Ectodermal cell (in vitro differentiated cells): ENCODE measurements around the gene RBFOX1.

Source experiments
- H3K27ac ChIP-seq: 2 replicates; pipeline ENCODE4 v1.7.0; 2013; ENCODE audit warnings: mild to moderate bottlenecking, low read depth, low read length; ENCODE audit not compliant: insufficient read depth, poor library complexity, severe bottlenecking
- H3K27me3 ChIP-seq: 2 replicates; pipeline ENCODE4 v1.7.0; 2013; ENCODE audit warnings: mild to moderate bottlenecking, low read length; ENCODE audit not compliant: insufficient read depth, control insufficient read depth, poor library complexity, severe bottlenecking
- H3K36me3 ChIP-seq: one replicate; pipeline ENCODE4 v1.7.0; 2013; ENCODE audit warnings: low read length; ENCODE audit not compliant: control insufficient read depth, insufficient read depth
- H3K4me1 ChIP-seq: one replicate; pipeline ENCODE4 v1.7.0; 2013; ENCODE audit warnings: low read length; ENCODE audit not compliant: control insufficient read depth, insufficient read depth
- H3K4me3 ChIP-seq: 2 replicates; pipeline ENCODE4 v1.7.0; 2013; ENCODE audit warnings: low read depth, low read length, control low read depth; ENCODE audit not compliant: insufficient read depth
- H3K9me3 ChIP-seq: 2 replicates; pipeline ENCODE4 v1.7.0; 2013; ENCODE audit warnings: mild to moderate bottlenecking, low read length, moderate library complexity; ENCODE audit not compliant: control insufficient read depth
- WGBS, 2 experiments: methylation state at CpG; one replicate each; pipeline ENCODE4 v1.1.7; 2013; ENCODE audit warnings: missing lambda C conversion rate in 2 of 2; 5-methylcytosine and 5-hydroxymethylcytosine counted together

The RBFOX1 gene

DNA sequence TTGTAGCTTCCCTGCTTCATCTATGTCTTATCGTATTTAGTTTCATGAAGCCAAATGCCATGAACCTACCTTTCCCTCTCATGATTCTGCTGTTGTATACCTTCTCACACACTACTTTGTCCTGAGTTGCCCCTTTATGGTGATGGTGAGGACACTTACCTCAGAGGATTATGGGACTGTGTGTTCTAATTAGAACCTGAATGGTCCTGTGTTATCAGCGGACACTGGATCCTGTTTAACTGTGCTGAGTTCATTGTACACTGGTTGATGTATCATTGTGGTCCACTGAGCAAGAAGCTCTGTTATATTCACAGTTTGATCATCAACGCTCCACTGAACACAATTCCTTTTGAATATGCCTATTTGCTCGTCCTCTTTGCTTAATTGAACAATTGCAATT is 343.0 kb downstream of the RBFOX1 start:
- 96 to 97% methylated on average over 3 to 4 of the region's 4 CpGs for WGBS, 2 experiments
- no peak overlapping the region for H3K4me3 ChIP-seq
- H3K27ac ChIP-seq: no peak overlapping the region

DNA sequence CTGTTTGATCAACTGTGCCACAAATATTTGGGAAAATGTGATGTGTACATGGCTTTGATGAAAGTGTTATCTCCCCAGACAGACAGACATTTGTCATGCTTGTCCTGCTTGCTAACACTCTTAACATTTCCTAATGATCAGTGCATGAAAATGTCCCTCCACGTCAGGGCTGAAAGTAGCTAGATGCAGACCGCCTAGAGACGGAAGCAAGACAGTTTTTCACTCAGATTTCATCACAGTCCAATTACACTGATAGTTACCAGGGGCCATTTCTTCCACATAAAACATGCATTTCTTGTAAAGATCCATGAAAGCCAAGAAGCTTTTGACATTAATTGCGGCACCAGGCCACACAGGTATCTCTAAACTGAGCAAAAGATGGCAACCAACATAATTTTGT is 347.7 kb downstream of the RBFOX1 start:
- WGBS, 2 experiments: 94 to 98% methylated on average over 4 of the region's 4 CpGs
- Histone ChIP-seq H3K9me3 (no peaks in the 10 kb centered on the region), H3K27me3 (no peaks in the 10 kb centered on the region), H3K36me3 (no peaks in the 10 kb centered on the region), H3K4me3 (no peak overlapping the region), H3K4me1 (no peaks in the 10 kb centered on the region), H3K27ac (no peak overlapping the region)

More for the DNA sequence above, 343.0 kb downstream of the RBFOX1 start:
- Histone ChIP-seq H3K27me3 (no peaks in the 10 kb centered on the region), H3K4me1 (no peaks in the 10 kb centered on the region), H3K9me3 (no peaks in the 10 kb centered on the region), H3K36me3 (no peaks in the 10 kb centered on the region)

DNA sequence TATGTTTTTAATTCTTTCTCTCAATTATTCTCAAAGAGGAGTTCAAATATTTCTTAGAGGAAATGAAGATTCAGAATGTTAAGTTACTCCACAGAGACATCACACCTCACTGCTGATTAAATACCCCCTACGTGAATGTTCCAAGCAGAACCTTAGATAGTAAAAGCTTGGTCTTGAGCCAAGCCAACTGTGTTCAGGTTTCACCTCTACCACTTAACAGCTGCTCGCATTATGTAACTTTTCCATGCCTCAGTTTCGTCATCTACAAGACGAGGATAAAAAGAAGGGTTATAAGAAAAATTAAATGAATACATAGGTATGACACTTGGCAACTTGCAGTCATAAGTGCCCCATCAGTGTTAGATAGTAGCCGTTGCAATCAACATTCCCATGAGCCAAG is 356.2 kb downstream of the RBFOX1 start:
- no peak overlapping the region for H3K4me3 ChIP-seq
- H3K27ac ChIP-seq: no peak overlapping the region
- 89 to 96% methylated on average over 5 of the region's 5 CpGs for WGBS, 2 experiments
- no peaks in the 10 kb centered on the region for H3K4me1 ChIP-seq
- H3K9me3 ChIP-seq: no peaks in the 10 kb centered on the region
- H3K36me3 ChIP-seq: no peaks in the 10 kb centered on the region
- H3K27me3 ChIP-seq: no peaks in the 10 kb centered on the region

DNA sequence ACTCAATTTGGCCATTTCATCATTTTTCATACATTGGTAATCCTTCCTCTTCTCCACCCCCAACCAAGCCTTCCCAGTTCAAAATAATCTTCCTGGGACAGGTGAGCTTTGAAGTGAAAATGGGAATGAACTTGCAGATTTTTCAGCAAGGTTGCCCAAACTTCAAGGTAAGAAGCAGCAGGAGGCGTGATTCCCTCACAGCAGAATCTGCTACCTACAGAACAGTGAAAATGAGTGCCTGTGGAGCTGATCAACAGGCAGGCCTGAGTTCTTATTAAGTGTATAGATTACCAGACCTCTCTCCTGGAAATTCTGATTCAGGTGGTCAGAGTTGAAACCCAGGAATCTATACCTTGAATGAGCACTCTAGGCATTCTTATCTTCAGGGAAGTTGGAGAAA is 356.6 kb downstream of the RBFOX1 start:
- Histone ChIP-seq H3K27ac (no peak overlapping the region), H3K9me3 (no peaks in the 10 kb centered on the region), H3K27me3 (no peaks in the 10 kb centered on the region), H3K36me3 (no peaks in the 10 kb centered on the region), H3K4me1 (no peaks in the 10 kb centered on the region), H3K4me3 (no peak overlapping the region)
- 78 to 95% methylated on average over 1 of the region's 1 CpG for WGBS, 2 experiments

DNA sequence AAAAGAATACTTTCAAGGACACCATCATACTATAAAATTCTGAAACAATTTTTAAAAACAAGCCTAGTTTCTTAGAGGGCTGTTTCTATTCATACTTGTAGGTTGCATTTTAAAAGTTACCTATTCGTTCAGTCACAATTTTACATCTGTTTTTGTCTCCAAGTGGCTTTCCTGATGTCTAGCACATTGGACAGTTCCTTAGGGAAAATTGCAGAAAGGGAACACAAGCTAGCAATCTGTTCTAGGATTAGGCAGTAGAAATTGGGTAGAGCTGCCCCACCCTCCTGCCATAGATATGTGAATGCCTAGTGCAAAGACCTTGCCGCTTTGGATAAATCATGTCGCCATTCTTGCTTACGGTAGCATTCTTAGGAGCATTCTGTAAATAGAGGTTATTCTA is 358.9 kb downstream of the RBFOX1 start:
- Histone ChIP-seq H3K4me1 (no peaks in the 10 kb centered on the region), H3K9me3 (no peaks in the 10 kb centered on the region), H3K36me3 (no peaks in the 10 kb centered on the region), H3K4me3 (no peak overlapping the region), H3K27me3 (no peaks in the 10 kb centered on the region), H3K27ac (no peak overlapping the region)
- WGBS, 2 experiments: 96 to 98% methylated on average over 3 to 4 of the region's 4 CpGs

DNA sequence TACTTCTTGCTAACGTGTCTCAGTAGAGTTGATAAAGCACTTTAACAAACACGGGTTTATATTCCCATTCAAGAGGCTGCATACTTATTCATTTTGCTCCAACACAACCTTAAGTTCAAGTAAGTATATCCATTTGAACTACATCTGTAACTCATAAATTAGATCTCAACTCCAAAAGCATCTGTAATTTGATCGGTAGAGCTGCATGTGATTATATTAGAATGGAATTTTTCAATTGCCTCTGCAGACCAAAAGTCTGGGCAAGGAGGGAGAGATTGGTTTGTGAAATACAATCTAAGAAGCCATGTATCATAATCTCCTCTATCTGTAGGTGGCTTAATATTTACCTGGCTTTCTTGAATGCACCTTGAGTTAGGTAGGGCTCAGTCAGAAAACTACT is 371.0 kb downstream of the RBFOX1 start:
- Histone ChIP-seq H3K4me1 (no peaks in the 10 kb centered on the region), H3K27ac (no peak overlapping the region), H3K36me3 (no peaks in the 10 kb centered on the region), H3K9me3 (no peaks in the 10 kb centered on the region), H3K4me3 (no peak overlapping the region), H3K27me3 (no peaks in the 10 kb centered on the region)
- 95% methylated on average over 2 to 3 of the region's 3 CpGs for WGBS, 2 experiments

DNA sequence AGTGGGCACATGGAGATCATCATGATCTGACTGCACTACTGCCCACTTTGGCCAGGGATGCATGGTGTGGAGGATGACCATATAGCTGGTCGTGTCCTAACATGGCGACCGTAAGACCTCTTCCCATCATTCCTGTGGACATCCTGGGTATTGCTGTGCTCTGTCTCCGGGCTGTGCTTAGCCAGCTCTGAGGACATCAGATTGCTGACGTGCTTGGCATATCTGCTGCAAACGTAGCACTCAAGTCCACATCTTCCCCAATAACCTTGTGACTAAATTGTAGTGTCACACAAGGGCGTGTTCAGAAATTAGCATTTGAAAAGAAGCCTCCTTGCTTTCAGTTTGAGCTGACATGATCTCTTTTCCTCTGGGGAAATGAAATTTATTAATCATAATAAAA is 373.2 kb downstream of the RBFOX1 start:
- WGBS, 2 experiments: 91 to 94% methylated on average over 6 to 7 of the region's 7 CpGs
- H3K4me3 ChIP-seq: no peak overlapping the region
- H3K36me3 ChIP-seq: no peaks in the 10 kb centered on the region
- no peaks in the 10 kb centered on the region for H3K4me1 ChIP-seq
- H3K9me3 ChIP-seq: no peaks in the 10 kb centered on the region
- no peaks in the 10 kb centered on the region for H3K27me3 ChIP-seq
- H3K27ac ChIP-seq: no peak overlapping the region

DNA sequence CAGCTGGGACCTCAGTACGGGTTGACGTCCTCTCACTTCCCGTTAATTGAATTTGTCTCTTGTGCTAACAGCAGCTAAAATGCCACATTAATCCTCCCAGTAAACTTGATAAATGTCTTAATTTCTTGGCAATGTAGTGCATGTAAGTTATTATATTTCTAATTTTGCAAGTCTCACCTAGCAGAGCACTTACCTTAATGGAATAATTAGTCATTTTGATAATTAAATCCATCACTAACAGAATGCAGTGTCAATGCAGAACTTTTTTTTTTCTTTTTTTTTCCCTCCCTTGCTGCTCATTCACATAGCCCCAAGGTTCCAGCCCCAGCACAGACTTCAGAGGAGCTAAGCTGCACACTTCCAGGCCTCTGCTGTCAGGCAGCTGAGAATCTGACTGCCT is 376.5 kb downstream of the RBFOX1 start:
- H3K27me3 ChIP-seq: no peaks in the 10 kb centered on the region
- peaks cover 7% of the 10 kb centered on the region for H3K4me1 ChIP-seq
- 91 to 93% methylated on average over 3 of the region's 3 CpGs for WGBS, 2 experiments
- H3K27ac ChIP-seq: no peak overlapping the region
- H3K4me3 ChIP-seq: no peak overlapping the region
- no peaks in the 10 kb centered on the region for H3K36me3 ChIP-seq
- H3K9me3 ChIP-seq: no peaks in the 10 kb centered on the region

DNA sequence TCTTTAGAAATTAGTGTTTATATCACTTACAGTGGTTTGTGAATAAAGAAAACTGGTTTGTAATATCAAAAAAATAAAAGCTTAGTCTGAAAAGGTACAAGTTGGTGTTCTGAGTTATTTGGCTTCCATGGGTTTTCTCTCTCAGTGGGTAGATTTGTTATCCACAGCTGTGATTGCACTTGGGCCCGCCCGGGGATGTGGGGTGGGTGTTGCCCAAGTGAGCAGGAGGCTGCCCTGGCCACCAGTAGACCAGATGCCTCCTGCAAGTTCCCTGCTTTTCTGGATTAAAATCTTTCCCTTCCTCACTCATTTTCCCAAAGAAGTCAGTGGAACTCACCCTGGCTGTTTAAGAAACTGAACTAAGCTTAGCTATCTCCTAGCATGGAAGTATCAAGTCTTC is 380.6 kb downstream of the RBFOX1 start:
- no peaks in the 10 kb centered on the region for H3K27me3 ChIP-seq
- WGBS, 2 experiments: 93% methylated on average over 2 of the region's 2 CpGs
- H3K27ac ChIP-seq: no peak overlapping the region
- no peak overlapping the region for H3K4me3 ChIP-seq
- no peaks in the 10 kb centered on the region for H3K36me3 ChIP-seq
- no peaks in the 10 kb centered on the region for H3K9me3 ChIP-seq
- peaks cover 7% of the 10 kb centered on the region for H3K4me1 ChIP-seq

DNA sequence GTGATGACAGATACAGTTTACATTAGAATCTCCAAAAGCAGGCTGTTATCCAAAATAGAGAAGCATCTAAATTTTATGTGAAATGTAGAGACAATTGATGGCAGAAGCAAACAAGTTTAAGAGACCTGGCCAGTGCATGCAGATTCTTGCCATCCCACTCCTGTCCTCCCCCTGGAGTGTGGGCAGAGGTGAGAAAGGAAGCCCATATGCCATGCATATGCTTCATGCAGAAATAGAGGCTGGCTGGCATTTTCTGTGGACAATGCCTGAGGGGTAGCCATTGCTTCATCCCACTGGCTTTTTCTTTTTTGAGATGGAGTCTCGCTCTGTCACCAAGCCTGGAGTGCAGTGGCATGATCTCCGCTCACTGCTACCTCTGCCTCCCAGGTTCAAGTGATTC is 382.1 kb downstream of the RBFOX1 start:
- no peaks in the 10 kb centered on the region for H3K27me3 ChIP-seq
- whole genome bisulfite sequencing, 2 experiments: 86 to 93% methylated on average over 2 of the region's 2 CpGs
- H3K36me3 ChIP-seq: no peaks in the 10 kb centered on the region
- H3K4me1 ChIP-seq: peaks cover 7% of the 10 kb centered on the region
- no peaks in the 10 kb centered on the region for H3K9me3 ChIP-seq
- no peak overlapping the region for H3K27ac ChIP-seq
- no peak overlapping the region for H3K4me3 ChIP-seq
